Keratinocyte (primary cell): Measurements from ENCODE around the gene ASB13.

ENCODE experiments used
- CTCF ChIP-seq, 3 experiments: IDR thresholded peaks in 1 of 3; conservative IDR thresholded peaks in 1 of 3; optimal IDR thresholded peaks in 1 of 3; 2 replicates in 2 of 3; 3 replicates in 1 of 3; pipeline versions ENCODE3 to v1.5.1; 2011; ENCODE audit warnings: low read length in 3 of 3, mild to moderate bottlenecking in 3 of 3, moderate library complexity in 2 of 3, control low read depth in 1 of 3, inconsistent platforms in 1 of 3; ENCODE audit not compliant: insufficient read depth in 2 of 3; ENCODE audit errors: extremely low read depth in 1 of 3
- EZH2 ChIP-seq: IDR thresholded peaks from one replicate; pipeline ENCODE4 v1.6.1; 2012; ENCODE audit warnings: inconsistent platforms, mild to moderate bottlenecking, low read length, moderate library complexity

DNA sequence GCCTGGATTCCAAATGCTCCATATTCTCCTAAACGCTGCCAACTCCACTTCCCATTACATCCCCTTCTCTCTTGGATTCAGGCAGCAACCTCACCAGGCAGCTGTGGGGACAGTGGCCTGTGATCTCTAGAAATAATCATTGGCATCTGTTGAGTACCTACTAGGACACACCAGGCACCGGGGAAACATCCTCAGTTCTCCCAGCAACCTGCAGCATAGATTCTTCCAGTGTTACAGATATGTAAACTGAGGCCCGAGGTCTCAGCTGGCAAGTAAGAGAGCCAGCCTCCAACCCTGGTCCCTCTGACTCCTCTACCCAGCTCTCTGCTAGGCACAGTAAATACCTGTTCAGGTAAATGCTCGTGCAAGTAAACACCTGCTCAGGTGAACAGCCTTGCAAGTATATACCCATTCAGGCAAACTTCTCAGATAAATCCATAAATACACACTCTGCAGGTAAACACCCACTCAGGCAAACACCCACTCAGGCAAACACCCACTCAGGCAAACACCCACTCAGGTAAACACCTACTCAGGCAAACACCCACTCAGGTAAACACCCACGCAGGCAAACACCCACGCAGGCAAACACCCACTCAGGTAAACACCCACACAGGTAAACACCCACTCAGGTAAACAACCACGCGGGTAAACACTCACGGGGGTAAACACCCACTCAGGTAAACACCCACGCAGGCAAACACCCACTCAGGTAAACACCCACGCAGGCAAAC is 18.7 kb downstream of the ASB13 start:
- TF ChIP-seq CTCF (optimal IDR thresholded peaks at IDR 0.05 in 1 of 3, IDR thresholded peaks at IDR 0.05 in 1 of 3, conservative IDR thresholded peaks at IDR 0.05 in 1 of 3; ENCODE audit: extremely low read depth in 1 of 3, insufficient read depth in 2 of 3, low read length in 3 of 3) (no peak), EZH2 (no peak)
